Activated T-helper 2 cell treated with anti-CD3 and anti-CD28 coated beads, Interferon-gamma antibody, Interleukin-2, Interleukin-4, amounts not matched to agents 10 μg/mL and 5 μg/mL and 100 μg/mL, durations not matched to agents 14 hours and 24 hours and 36 hours (primary cell): Measurements from ENCODE around the gene PTPRD. TPM values are rescaled to one million over a fixed set of nuclear protein-coding genes. Genes with fewer than 3 reads are reported as not detected.

ENCODE experiments used
- DNase-seq: peaks from one replicate; pipeline ENCODE4 v3.0.0; 2021; ENCODE audit warnings: low spot score
- H3K27ac Mint-ChIP-seq: one replicate; pipeline ENCODE4 v1.8.0; 2021; ENCODE audit warnings: mixed read lengths
- H3K27me3 Mint-ChIP-seq: one replicate; pipeline ENCODE4 v1.8.0; 2021; ENCODE audit warnings: low read depth, mixed read lengths
- H3K36me3 Mint-ChIP-seq: one replicate; pipeline ENCODE4 v1.8.0; 2021; ENCODE audit warnings: low read depth, mixed read lengths
- H3K4me1 Mint-ChIP-seq: one replicate; pipeline ENCODE4 v1.8.0; 2021; ENCODE audit warnings: low read depth, mixed read lengths
- H3K4me3 Mint-ChIP-seq: one replicate; pipeline ENCODE4 v1.8.0; 2021; ENCODE audit warnings: low read depth, mild to moderate bottlenecking, moderate library complexity, mixed read lengths
- H3K9me3 Mint-ChIP-seq: one replicate; pipeline ENCODE4 v1.8.0; 2021; ENCODE audit warnings: mixed read lengths
- intact Hi-C: fragments of 100-400 bp; cut with micrococcal nuclease; formaldehyde crosslinking; loops from one replicate; pipeline ENCODE4 v1.15.1; 2023
- total RNA-seq: library from RNA; stranded (reverse); gene quantifications from 2 replicates; pipeline ENCODE4 v1.2.3, GENCODE V29; 2022

The PTPRD gene
- total RNA-seq, 1 donor from 2014 or later, result 1.5 TPM

DNA sequence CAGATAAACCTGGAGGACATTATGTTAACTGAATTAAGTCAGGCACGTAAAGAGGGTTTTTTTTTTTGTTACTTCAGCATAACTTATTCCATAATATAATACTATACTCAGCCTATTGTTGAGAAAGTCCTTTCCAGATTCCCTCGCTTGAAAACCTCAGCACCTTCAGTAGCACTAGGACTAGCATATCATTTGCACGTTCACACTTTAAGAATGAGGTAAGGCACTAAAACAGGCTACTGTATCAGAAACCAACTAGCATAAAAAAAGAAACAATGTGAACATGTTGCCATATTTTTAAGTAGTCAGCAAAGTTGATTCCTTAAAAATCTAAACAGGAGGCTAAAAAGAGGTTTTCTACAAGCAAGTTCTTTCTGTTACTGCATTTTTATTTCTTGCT, 504.0 kb downstream of the PTPRD start:
- no peak overlapping the region for H3K27ac Mint-ChIP-seq
- intact Hi-C loops, result no loop called here
- no peaks in the 10 kb centered on the region for H3K4me1 Mint-ChIP-seq
- no peak for DNase-seq
- H3K36me3 Mint-ChIP-seq, result no peaks in the 10 kb centered on the region
- no peak overlapping the region for H3K4me3 Mint-ChIP-seq
- no peaks in the 10 kb centered on the region for H3K27me3 Mint-ChIP-seq
- peaks cover 26% of the 10 kb centered on the region for H3K9me3 Mint-ChIP-seq

GRCh38 chr9:10104774-10105173, 508.0 kb downstream of the PTPRD start:
- peaks cover 21% of the 10 kb centered on the region for H3K9me3 Mint-ChIP-seq
- no peak overlapping the region for H3K4me3 Mint-ChIP-seq
- DNase-seq, result no peak
- no peaks in the 10 kb centered on the region for H3K4me1 Mint-ChIP-seq
- H3K36me3 Mint-ChIP-seq, result no peaks in the 10 kb centered on the region
- intact Hi-C loops, result no loop called here
- H3K27ac Mint-ChIP-seq, result no peak overlapping the region
- H3K27me3 Mint-ChIP-seq, result no peaks in the 10 kb centered on the region

DNA sequence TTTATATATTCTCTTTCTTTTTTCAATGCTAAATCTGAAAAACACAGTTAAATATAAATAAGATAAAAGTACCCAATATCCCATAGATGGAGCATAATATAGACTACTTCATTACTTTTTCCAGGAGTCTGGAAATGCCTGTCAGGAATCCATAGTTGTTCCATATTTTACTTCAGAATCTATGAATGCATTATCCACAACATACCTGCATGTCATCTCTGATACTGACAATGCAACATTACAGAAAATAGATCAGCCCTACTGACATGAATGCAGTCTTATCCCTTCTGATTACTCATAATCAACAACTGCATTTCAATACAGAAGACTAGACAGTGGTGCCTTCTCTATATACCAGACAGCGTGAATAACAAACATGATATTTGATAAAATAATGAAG, 517.6 kb downstream of the PTPRD start:
- H3K27me3 Mint-ChIP-seq, result no peaks in the 10 kb centered on the region
- H3K4me3 Mint-ChIP-seq, result no peak overlapping the region
- peaks cover 15% of the 10 kb centered on the region for H3K9me3 Mint-ChIP-seq
- intact Hi-C loops, result no loop called here
- H3K36me3 Mint-ChIP-seq, result no peaks in the 10 kb centered on the region
- H3K27ac Mint-ChIP-seq, result no peak overlapping the region
- no peaks in the 10 kb centered on the region for H3K4me1 Mint-ChIP-seq
- no peak for DNase-seq

DNA sequence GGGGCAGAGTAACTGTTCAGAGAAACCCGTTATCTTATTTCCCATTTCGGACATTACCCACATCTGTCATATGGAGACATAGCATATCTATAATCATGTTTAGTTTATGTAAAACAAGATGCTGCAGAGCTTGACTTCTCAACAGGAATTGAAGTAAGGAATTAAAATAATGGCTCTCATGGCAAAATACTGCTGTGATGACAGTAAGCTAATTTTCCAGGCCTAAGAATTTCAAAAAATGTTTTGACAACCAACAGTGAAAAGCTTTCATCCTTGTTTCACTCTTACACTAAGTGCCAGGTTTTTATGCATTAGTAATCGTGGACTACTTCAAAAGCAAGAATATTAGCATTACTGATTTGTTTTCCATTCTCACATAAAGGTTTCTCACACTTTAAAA, 518.2 kb downstream of the PTPRD start:
- Mint-ChIP-seq H3K4me3 (no peak overlapping the region), H3K4me1 (no peaks in the 10 kb centered on the region), H3K36me3 (no peaks in the 10 kb centered on the region), H3K27me3 (no peaks in the 10 kb centered on the region), H3K9me3 (peaks cover 13% of the 10 kb centered on the region), H3K27ac (no peak overlapping the region)
- DNase-seq, result no peak
- intact Hi-C loops, result no loop called here

- Mint-ChIP-seq H3K27ac (no peak overlapping the region), H3K4me3 (no peak overlapping the region), H3K36me3 (no peaks in the 10 kb centered on the region), H3K9me3 (peaks cover 15% of the 10 kb centered on the region), H3K4me1 (no peaks in the 10 kb centered on the region), H3K27me3 (no peaks in the 10 kb centered on the region)
- intact Hi-C loops, result no loop called here
- no peak for DNase-seq
Measured at GRCh38 chr9:10080012-10080411, 532.8 kb downstream of the PTPRD start.

DNA sequence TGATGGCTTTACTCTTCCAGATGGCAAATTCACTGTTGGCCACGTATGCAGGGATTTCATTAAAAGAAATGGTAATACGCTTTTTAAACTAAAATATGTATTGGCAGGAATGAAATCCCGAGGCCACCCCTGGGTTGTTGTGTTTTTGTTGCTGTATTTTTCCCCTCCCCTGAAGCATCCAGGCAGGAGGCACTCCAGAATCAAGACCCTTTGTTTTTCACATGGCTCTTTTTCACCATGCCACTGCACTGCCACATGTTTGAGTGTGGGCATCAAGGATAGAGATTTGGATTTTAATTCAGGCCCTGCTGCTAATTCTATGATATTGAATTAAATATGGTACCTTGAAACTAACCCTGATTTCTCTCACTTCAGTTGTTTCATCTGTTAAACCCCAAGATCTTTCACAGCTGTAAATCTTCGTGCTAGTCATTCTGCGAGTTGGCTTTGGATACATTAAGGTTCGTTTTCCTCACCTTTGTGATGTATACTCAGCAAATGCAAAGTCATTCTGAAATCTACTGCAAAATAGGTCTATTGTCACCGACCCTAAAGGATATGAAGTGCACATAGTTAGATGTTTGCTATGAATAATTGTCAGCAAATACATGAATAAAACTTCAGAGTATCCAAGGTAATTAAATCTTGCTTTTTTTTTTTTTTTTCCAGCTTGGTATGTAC, 533.4 kb downstream of the PTPRD start:
- Mint-ChIP-seq H3K27me3 (no peaks in the 10 kb centered on the region), H3K9me3 (peaks cover 15% of the 10 kb centered on the region), H3K4me3 (no peak overlapping the region), H3K27ac (no peak overlapping the region), H3K36me3 (no peaks in the 10 kb centered on the region), H3K4me1 (no peaks in the 10 kb centered on the region)
- intact Hi-C loops, result no loop called here
- no peak for DNase-seq

GRCh38 chr9:10071579-10071978, 541.2 kb downstream of the PTPRD start:
- H3K4me3 Mint-ChIP-seq, result no peak overlapping the region
- intact Hi-C loops, result no loop called here

DNA sequence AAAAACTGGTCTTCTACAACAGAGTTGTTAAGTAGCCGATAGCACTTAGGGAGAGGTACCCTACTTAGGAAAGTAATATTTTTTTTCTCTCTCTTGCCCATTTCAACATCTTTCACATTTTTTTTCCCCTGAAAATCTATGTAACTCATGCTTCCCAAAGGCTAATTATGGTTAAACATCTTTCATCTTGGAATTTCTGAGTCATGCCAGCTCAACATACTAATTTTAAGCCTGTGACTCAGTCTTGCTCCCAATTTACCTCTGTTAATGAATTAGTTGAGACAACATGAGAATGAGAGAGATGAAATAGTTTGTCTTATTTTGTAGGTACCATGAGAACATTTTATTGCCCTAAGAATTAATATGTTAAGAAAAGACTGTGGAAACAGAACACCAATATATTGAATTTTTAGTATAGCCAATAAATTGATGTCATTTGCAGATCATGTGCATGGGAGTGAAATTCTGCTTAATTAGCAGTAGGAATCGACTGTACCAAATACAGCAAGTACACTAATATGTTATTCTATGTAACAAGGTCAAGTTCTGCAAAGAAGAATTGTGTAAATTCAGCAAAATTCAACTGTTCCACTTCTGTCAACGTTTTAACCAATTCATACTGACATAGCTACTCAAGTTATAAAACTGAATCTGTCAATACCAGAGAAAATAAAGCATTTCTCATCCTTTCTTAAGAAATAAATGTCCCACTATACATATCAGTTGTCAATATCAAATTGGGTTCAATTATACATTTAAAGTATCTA, 550.0 kb downstream of the PTPRD start:
- no peaks in the 10 kb centered on the region for H3K9me3 Mint-ChIP-seq
- H3K4me3 Mint-ChIP-seq, result no peak overlapping the region
- no peaks in the 10 kb centered on the region for H3K36me3 Mint-ChIP-seq
- intact Hi-C loops, result no loop called here
- DNase-seq, result no peak
- H3K4me1 Mint-ChIP-seq, result no peaks in the 10 kb centered on the region
- H3K27ac Mint-ChIP-seq, result no peak overlapping the region
- no peaks in the 10 kb centered on the region for H3K27me3 Mint-ChIP-seq

More at GRCh38 chr9:10071579-10071978, 541.2 kb downstream of the PTPRD start:
- Mint-ChIP-seq H3K27ac (no peak overlapping the region), H3K27me3 (no peaks in the 10 kb centered on the region), H3K4me1 (no peaks in the 10 kb centered on the region), H3K36me3 (no peaks in the 10 kb centered on the region), H3K9me3 (peaks cover 8% of the 10 kb centered on the region)
- no peak for DNase-seq

- Mint-ChIP-seq H3K9me3 (no peaks in the 10 kb centered on the region), H3K27me3 (no peaks in the 10 kb centered on the region), H3K4me1 (no peaks in the 10 kb centered on the region), H3K27ac (no peak overlapping the region), H3K4me3 (no peak overlapping the region), H3K36me3 (no peaks in the 10 kb centered on the region)
- no peak for DNase-seq
- intact Hi-C loops, result no loop called here
Measured at GRCh38 chr9:10059044-10059443, 553.8 kb downstream of the PTPRD start.

DNA sequence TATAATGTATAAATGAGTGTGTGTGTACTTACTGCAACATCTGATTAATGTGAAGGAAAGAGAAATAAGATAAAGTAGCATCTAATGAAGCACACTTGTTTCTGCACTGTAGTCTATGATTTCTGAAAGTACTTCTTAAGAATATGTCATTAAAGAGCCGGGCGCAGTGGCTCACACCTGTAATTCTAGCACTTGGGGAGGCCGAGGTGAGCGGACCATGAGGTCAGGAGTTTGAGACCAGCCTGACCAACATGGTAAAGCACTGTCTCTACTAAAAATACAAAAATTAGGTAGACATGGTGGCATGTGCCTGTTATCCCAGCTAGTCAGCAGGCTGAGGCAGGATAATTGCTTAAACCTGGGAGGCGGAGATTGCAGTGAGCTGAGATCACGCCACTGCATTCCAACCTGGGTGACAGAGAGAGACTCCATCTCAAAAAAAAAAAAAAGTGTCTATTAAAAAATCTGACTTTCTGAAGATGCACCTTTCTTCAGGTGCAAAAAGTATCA, 556.9 kb downstream of the PTPRD start:
- H3K4me1 Mint-ChIP-seq, result no peaks in the 10 kb centered on the region
- H3K9me3 Mint-ChIP-seq, result no peaks in the 10 kb centered on the region
- H3K27me3 Mint-ChIP-seq, result no peaks in the 10 kb centered on the region
- DNase-seq, result no peak
- no peaks in the 10 kb centered on the region for H3K36me3 Mint-ChIP-seq
- no peak overlapping the region for H3K4me3 Mint-ChIP-seq
- intact Hi-C loops, result no loop called here
- H3K27ac Mint-ChIP-seq, result no peak overlapping the region

DNA sequence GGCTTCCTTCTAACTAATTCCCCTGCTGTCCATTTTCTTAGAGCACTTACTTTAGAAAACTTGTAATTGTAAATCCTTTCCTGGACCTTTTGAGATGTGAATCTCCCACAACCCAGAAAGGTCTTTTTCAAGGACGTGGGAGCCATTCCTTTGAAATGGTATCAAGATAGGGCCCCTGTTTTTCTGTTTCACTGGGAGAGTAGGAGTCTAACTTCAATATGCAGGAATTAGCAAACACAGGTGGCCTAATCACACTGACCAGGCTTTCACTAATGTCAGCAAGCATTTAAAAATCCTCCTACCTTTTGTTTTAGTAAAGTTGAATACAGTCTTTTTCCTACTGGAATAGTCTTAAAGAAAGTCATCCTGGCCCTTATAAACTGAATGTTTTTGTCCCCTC, 558.3 kb downstream of the PTPRD start:
- Mint-ChIP-seq H3K4me1 (no peaks in the 10 kb centered on the region), H3K27me3 (no peaks in the 10 kb centered on the region), H3K4me3 (no peak overlapping the region), H3K36me3 (no peaks in the 10 kb centered on the region), H3K9me3 (no peaks in the 10 kb centered on the region), H3K27ac (no peak overlapping the region)
- DNase-seq, result no peak
- intact Hi-C loops, result no loop called here

GRCh38 chr9:10052916-10053315, 559.9 kb downstream of the PTPRD start:
- no peaks in the 10 kb centered on the region for H3K36me3 Mint-ChIP-seq
- H3K9me3 Mint-ChIP-seq, result no peaks in the 10 kb centered on the region
- H3K4me1 Mint-ChIP-seq, result no peaks in the 10 kb centered on the region
- H3K27ac Mint-ChIP-seq, result no peak overlapping the region
- intact Hi-C loops, result no loop called here
- no peak overlapping the region for H3K4me3 Mint-ChIP-seq
- no peaks in the 10 kb centered on the region for H3K27me3 Mint-ChIP-seq
- no peak for DNase-seq

DNA sequence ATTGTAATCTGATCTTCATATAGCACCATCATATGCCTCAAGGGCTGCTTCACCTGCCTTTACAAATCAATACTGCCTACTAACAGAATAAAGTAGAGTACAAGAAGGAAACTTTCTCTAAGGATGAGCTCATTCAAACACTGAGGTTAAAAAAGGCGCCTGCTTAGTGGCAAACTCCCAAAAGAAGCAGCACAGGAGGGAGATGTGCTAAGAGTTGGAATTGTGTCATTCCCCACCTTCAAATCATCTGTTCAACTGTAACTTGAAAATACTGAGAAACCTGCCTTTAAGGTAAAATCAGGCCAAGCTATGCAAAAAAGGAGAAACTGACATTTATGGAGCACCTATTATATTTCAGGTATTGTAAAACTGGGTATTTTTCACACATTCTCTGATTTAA, 560.6 kb downstream of the PTPRD start:
- intact Hi-C loops, result no loop called here
- Mint-ChIP-seq H3K36me3 (no peaks in the 10 kb centered on the region), H3K27me3 (no peaks in the 10 kb centered on the region), H3K4me1 (no peaks in the 10 kb centered on the region), H3K9me3 (no peaks in the 10 kb centered on the region), H3K27ac (no peak overlapping the region), H3K4me3 (no peak overlapping the region)
- no peak for DNase-seq
